Transverse colon (tissue), 3 donors: ENCODE results near the gene AGRN.
"Not testable (repeated sequence)": the region's sequence is repeated elsewhere in the genome, so short reads cannot be mapped to it uniquely, and the experiment has no call there.

Experiments used
- CTCF ChIP-seq, 5 experiments: fragments of 200-600 bp in 3 of 5; fragments of 450-650 bp in 2 of 5; sonication (generic) in 3 of 5; IDR thresholded peaks; 1 replicate in 2 of 5; 2 replicates in 3 of 5; pipeline ENCODE4 v1.5.1; 2016 to 2017; ENCODE audit warnings: antibody characterized with exemption in 5 of 5, inconsistent platforms in 3 of 5, mild to moderate bottlenecking in 2 of 5, moderate library complexity in 1 of 5
- POLR2A ChIP-seq: fragments of 450-650 bp; IDR thresholded peaks from one replicate; pipeline ENCODE4 v1.6.1; 2016; ENCODE audit warnings: antibody characterized with exemption, mild to moderate bottlenecking, moderate library complexity

GRCh38 chr1:988061-988460 is 31.9 kb upstream of the AGRN start:
- TF ChIP-seq POLR2A; CTCF (IDR thresholded peaks at IDR 0.05): not testable (repeated sequence)
